HEK293 (cell line): ENCODE data around the gene CBX5.

Source experiments
- KLF7 ChIP-seq: fragments of 450-650 bp; formaldehyde crosslinking; IDR thresholded peaks from 2 replicates; pipeline ENCODE4 v1.5.1; 2016; ENCODE audit warnings: missing biosample characterization, missing genetic modification characterization, borderline replicate concordance
- SCRT2 ChIP-seq: fragments of 450-650 bp; formaldehyde crosslinking; IDR thresholded peaks from 2 replicates; pipeline ENCODE4 v1.5.1; 2016; ENCODE audit warnings: missing biosample characterization, missing genetic modification characterization
- WT1 ChIP-seq: fragments of 450-650 bp; formaldehyde crosslinking; IDR thresholded peaks from 2 replicates; pipeline ENCODE4 v1.5.1; 2016; ENCODE audit warnings: missing biosample characterization, missing genetic modification characterization
- ZFP37 ChIP-seq: fragments of 450-650 bp; formaldehyde crosslinking; IDR thresholded peaks from 2 replicates; pipeline ENCODE4 v1.5.1; 2016; ENCODE audit warnings: missing biosample characterization, missing genetic modification characterization
- ZNF132 ChIP-seq: fragments of 450-650 bp; formaldehyde crosslinking; IDR thresholded peaks from 2 replicates; pipeline ENCODE4 v1.5.1; 2017; ENCODE audit warnings: missing biosample characterization, missing genetic modification characterization, borderline replicate concordance
- ZNF175 ChIP-seq: fragments of 450-650 bp; formaldehyde crosslinking; IDR thresholded peaks from 2 replicates; pipeline ENCODE4 v1.5.1; 2016; ENCODE audit warnings: missing biosample characterization, missing genetic modification characterization
- ZNF214 ChIP-seq: fragments of 450-650 bp; formaldehyde crosslinking; IDR thresholded peaks from 2 replicates; pipeline ENCODE4 v1.5.1; 2017; ENCODE audit warnings: missing biosample characterization, mild to moderate bottlenecking, missing genetic modification characterization, borderline replicate concordance
- ZNF239 ChIP-seq: fragments of 450-650 bp; formaldehyde crosslinking; IDR thresholded peaks from 2 replicates; pipeline ENCODE4 v1.5.1; 2016; ENCODE audit warnings: missing biosample characterization, missing genetic modification characterization
- ZNF302 ChIP-seq: fragments of 450-650 bp; formaldehyde crosslinking; IDR thresholded peaks from 2 replicates; pipeline ENCODE4 v1.5.1; 2016; ENCODE audit warnings: missing biosample characterization, missing genetic modification characterization, low read depth
- ZNF350 ChIP-seq: fragments of 450-650 bp; formaldehyde crosslinking; IDR thresholded peaks from 2 replicates; pipeline ENCODE4 v1.5.0; 2017; ENCODE audit warnings: missing biosample characterization, mild to moderate bottlenecking, missing genetic modification characterization
- ZNF514 ChIP-seq: fragments of 450-650 bp; formaldehyde crosslinking; IDR thresholded peaks from 2 replicates; pipeline ENCODE4 v1.5.1; 2016; ENCODE audit warnings: missing biosample characterization, missing genetic modification characterization
- ZNF521 ChIP-seq: fragments of 450-650 bp; formaldehyde crosslinking; IDR thresholded peaks from 2 replicates; pipeline ENCODE4 v1.5.1; 2017; ENCODE audit warnings: missing biosample characterization, mild to moderate bottlenecking, missing genetic modification characterization
- ZNF529 ChIP-seq: fragments of 450-650 bp; formaldehyde crosslinking; IDR thresholded peaks from 2 replicates; pipeline ENCODE4 v1.5.1; 2017; ENCODE audit warnings: missing genetic modification characterization, missing biosample characterization; ENCODE audit not compliant: insufficient replicate concordance
- ZNF560 ChIP-seq: fragments of 450-650 bp; formaldehyde crosslinking; IDR thresholded peaks from 2 replicates; pipeline ENCODE4 v1.5.1; 2017; ENCODE audit warnings: missing biosample characterization, missing genetic modification characterization, borderline replicate concordance
- ZNF658 ChIP-seq: fragments of 450-650 bp; formaldehyde crosslinking; IDR thresholded peaks from 2 replicates; pipeline ENCODE4; 2016; ENCODE audit warnings: missing biosample characterization, missing genetic modification characterization
- ZNF843 ChIP-seq: fragments of 450-650 bp; formaldehyde crosslinking; IDR thresholded peaks from 2 replicates; pipeline ENCODE4 v1.5.1; 2016; ENCODE audit warnings: missing biosample characterization, missing genetic modification characterization
- TF ChIP-seq, protein P1 (sequence below): fragments of 450-650 bp; formaldehyde crosslinking; IDR thresholded peaks from 2 replicates; pipeline ENCODE4 v1.5.1; 2016; ENCODE audit warnings: missing biosample characterization, missing genetic modification characterization, borderline replicate concordance
- TF ChIP-seq, protein P2 (sequence below): fragments of 450-650 bp; formaldehyde crosslinking; IDR thresholded peaks from 2 replicates; pipeline ENCODE4 v1.5.1; 2016; ENCODE audit warnings: missing biosample characterization, missing genetic modification characterization, low read depth
- TF ChIP-seq, protein P3 (sequence below): fragments of 450-650 bp; formaldehyde crosslinking; IDR thresholded peaks from 2 replicates; pipeline ENCODE4 v1.5.1; 2016; ENCODE audit warnings: missing biosample characterization, missing genetic modification characterization
- TF ChIP-seq, protein P4 (sequence below): fragments of 450-650 bp; formaldehyde crosslinking; IDR thresholded peaks from 2 replicates; pipeline ENCODE4 v1.5.1; 2017; ENCODE audit warnings: missing biosample characterization, missing genetic modification characterization
- TF ChIP-seq, protein P5 (sequence below): fragments of 450-650 bp; formaldehyde crosslinking; IDR thresholded peaks from 2 replicates; pipeline ENCODE4 v1.5.1; 2016; ENCODE audit warnings: missing biosample characterization, missing genetic modification characterization
- TF ChIP-seq, protein P6 (sequence below): fragments of 450-650 bp; IDR thresholded peaks from 2 replicates; pipeline ENCODE4 v1.5.1; 2018; ENCODE audit warnings: missing biosample characterization, mild to moderate bottlenecking, missing genetic modification characterization
- TF ChIP-seq, protein P7 (sequence below): fragments of 450-650 bp; formaldehyde crosslinking; IDR thresholded peaks from 2 replicates; pipeline ENCODE4 v1.5.1; 2016; ENCODE audit warnings: missing biosample characterization, missing genetic modification characterization

CBX5 gene

DNA sequence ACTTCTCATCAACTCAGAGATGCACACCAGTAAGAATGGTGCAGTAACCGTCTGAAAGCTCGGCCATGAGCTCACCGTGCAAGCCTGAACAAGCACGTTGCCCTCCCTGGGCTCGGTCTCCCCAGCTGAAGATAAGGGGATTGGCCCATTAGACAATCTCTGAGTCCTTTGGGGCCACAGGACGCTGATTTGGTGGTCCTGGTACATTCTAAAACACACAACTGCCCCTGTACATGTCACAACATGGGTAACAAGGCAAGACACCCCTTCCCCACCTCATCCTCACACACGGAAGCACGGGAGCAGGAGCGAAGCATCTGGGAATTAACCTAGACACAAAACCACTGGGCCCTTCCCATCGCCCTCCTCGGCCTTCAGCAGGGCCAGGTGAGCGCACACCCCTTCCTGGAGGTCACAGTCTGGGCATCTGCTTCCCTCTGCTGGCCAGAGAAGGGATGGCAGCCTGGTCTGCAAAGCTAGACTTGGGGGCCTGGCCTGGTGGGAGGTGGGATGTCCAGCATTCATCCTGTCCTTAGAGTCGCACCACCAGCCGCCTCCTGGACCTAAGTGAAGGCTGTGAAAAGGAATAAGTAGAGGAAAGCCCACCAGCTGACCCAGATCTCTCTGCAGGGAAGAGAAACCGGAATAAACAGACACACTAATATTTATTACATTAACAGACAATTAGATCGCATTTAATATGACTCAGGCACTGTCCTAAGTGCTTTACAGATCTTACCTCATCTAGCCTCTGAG lies 72.2 kb downstream of the CBX5 start (continued):
- TF ChIP-seq, protein P1, sequence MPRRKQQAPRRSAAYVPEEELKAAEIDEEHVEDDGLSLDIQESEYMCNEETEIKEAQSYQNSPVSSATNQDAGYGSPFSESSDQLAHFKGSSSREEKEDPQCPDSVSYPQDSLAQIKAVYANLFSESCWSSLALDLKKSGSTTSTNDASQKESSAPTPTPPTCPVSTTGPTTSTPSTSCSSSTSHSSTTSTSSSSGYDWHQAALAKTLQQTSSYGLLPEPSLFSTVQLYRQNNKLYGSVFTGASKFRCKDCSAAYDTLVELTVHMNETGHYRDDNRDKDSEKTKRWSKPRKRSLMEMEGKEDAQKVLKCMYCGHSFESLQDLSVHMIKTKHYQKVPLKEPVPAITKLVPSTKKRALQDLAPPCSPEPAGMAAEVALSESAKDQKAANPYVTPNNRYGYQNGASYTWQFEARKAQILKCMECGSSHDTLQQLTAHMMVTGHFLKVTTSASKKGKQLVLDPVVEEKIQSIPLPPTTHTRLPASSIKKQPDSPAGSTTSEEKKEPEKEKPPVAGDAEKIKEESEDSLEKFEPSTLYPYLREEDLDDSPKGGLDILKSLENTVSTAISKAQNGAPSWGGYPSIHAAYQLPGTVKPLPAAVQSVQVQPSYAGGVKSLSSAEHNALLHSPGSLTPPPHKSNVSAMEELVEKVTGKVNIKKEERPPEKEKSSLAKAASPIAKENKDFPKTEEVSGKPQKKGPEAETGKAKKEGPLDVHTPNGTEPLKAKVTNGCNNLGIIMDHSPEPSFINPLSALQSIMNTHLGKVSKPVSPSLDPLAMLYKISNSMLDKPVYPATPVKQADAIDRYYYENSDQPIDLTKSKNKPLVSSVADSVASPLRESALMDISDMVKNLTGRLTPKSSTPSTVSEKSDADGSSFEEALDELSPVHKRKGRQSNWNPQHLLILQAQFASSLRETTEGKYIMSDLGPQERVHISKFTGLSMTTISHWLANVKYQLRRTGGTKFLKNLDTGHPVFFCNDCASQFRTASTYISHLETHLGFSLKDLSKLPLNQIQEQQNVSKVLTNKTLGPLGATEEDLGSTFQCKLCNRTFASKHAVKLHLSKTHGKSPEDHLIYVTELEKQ (tag by site-specific recombination) = no peak
- TF ChIP-seq, protein P2, sequence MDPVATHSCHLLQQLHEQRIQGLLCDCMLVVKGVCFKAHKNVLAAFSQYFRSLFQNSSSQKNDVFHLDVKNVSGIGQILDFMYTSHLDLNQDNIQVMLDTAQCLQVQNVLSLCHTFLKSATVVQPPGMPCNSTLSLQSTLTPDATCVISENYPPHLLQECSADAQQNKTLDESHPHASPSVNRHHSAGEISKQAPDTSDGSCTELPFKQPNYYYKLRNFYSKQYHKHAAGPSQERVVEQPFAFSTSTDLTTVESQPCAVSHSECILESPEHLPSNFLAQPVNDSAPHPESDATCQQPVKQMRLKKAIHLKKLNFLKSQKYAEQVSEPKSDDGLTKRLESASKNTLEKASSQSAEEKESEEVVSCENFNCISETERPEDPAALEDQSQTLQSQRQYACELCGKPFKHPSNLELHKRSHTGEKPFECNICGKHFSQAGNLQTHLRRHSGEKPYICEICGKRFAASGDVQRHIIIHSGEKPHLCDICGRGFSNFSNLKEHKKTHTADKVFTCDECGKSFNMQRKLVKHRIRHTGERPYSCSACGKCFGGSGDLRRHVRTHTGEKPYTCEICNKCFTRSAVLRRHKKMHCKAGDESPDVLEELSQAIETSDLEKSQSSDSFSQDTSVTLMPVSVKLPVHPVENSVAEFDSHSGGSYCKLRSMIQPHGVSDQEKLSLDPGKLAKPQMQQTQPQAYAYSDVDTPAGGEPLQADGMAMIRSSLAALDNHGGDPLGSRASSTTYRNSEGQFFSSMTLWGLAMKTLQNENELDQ = no peak
- TF ChIP-seq ZNF239 (no peak), ZNF132 (no peak), ZNF560 (tag by site-specific recombination) (no peak), ZNF658 (tag by site-specific recombination) (no peak), ZNF529 (tag by site-specific recombination) (no peak), ZNF843 (peak; percentile 51; the same call in 1 of the 2 replicates), ZNF214 (tag by site-specific recombination) (no peak), ZFP37 (tag by site-specific recombination) (0 out of 2 replicates have a peak, but pooled peaks have one; percentile 74), ZNF521 (tag by site-specific recombination) (no peak), ZNF514 (tag by site-specific recombination) (no peak), ZNF302 (no peak), SCRT2 (tag by site-specific recombination) (no peak), ZNF350 (tag by site-specific recombination) (no peak), KLF7 (tag by site-specific recombination) (no peak), ZNF175 (tag by site-specific recombination) (no peak), WT1 (no peak)
- TF ChIP-seq, protein P3, sequence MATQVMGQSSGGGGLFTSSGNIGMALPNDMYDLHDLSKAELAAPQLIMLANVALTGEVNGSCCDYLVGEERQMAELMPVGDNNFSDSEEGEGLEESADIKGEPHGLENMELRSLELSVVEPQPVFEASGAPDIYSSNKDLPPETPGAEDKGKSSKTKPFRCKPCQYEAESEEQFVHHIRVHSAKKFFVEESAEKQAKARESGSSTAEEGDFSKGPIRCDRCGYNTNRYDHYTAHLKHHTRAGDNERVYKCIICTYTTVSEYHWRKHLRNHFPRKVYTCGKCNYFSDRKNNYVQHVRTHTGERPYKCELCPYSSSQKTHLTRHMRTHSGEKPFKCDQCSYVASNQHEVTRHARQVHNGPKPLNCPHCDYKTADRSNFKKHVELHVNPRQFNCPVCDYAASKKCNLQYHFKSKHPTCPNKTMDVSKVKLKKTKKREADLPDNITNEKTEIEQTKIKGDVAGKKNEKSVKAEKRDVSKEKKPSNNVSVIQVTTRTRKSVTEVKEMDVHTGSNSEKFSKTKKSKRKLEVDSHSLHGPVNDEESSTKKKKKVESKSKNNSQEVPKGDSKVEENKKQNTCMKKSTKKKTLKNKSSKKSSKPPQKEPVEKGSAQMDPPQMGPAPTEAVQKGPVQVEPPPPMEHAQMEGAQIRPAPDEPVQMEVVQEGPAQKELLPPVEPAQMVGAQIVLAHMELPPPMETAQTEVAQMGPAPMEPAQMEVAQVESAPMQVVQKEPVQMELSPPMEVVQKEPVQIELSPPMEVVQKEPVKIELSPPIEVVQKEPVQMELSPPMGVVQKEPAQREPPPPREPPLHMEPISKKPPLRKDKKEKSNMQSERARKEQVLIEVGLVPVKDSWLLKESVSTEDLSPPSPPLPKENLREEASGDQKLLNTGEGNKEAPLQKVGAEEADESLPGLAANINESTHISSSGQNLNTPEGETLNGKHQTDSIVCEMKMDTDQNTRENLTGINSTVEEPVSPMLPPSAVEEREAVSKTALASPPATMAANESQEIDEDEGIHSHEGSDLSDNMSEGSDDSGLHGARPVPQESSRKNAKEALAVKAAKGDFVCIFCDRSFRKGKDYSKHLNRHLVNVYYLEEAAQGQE = peak; percentile 60
- TF ChIP-seq, protein P4, sequence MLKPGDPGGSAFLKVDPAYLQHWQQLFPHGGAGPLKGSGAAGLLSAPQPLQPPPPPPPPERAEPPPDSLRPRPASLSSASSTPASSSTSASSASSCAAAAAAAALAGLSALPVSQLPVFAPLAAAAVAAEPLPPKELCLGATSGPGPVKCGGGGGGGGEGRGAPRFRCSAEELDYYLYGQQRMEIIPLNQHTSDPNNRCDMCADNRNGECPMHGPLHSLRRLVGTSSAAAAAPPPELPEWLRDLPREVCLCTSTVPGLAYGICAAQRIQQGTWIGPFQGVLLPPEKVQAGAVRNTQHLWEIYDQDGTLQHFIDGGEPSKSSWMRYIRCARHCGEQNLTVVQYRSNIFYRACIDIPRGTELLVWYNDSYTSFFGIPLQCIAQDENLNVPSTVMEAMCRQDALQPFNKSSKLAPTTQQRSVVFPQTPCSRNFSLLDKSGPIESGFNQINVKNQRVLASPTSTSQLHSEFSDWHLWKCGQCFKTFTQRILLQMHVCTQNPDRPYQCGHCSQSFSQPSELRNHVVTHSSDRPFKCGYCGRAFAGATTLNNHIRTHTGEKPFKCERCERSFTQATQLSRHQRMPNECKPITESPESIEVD (tag by site-specific recombination) = no peak
- TF ChIP-seq, protein P5, sequence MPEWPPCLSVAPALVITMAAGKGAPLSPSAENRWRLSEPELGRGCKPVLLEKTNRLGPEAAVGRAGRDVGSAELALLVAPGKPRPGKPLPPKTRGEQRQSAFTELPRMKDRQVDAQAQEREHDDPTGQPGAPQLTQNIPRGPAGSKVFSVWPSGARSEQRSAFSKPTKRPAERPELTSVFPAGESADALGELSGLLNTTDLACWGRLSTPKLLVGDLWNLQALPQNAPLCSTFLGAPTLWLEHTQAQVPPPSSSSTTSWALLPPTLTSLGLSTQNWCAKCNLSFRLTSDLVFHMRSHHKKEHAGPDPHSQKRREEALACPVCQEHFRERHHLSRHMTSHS (tag by site-specific recombination) = no peak
- TF ChIP-seq, protein P6, sequence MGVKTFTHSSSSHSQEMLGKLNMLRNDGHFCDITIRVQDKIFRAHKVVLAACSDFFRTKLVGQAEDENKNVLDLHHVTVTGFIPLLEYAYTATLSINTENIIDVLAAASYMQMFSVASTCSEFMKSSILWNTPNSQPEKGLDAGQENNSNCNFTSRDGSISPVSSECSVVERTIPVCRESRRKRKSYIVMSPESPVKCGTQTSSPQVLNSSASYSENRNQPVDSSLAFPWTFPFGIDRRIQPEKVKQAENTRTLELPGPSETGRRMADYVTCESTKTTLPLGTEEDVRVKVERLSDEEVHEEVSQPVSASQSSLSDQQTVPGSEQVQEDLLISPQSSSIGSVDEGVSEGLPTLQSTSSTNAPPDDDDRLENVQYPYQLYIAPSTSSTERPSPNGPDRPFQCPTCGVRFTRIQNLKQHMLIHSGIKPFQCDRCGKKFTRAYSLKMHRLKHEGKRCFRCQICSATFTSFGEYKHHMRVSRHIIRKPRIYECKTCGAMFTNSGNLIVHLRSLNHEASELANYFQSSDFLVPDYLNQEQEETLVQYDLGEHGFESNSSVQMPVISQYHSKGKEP (tag by site-specific recombination) = no peak
- TF ChIP-seq, protein P7, sequence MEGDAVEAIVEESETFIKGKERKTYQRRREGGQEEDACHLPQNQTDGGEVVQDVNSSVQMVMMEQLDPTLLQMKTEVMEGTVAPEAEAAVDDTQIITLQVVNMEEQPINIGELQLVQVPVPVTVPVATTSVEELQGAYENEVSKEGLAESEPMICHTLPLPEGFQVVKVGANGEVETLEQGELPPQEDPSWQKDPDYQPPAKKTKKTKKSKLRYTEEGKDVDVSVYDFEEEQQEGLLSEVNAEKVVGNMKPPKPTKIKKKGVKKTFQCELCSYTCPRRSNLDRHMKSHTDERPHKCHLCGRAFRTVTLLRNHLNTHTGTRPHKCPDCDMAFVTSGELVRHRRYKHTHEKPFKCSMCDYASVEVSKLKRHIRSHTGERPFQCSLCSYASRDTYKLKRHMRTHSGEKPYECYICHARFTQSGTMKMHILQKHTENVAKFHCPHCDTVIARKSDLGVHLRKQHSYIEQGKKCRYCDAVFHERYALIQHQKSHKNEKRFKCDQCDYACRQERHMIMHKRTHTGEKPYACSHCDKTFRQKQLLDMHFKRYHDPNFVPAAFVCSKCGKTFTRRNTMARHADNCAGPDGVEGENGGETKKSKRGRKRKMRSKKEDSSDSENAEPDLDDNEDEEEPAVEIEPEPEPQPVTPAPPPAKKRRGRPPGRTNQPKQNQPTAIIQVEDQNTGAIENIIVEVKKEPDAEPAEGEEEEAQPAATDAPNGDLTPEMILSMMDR (tag by site-specific recombination) = peak; percentile 89
